Endothelial cell of umbilical vein (primary cell): Measurements from ENCODE around the gene CFAP45. TPM values are rescaled to one million over a fixed set of nuclear protein-coding genes. Genes with fewer than 3 reads are reported as not detected.

ENCODE experiments used
- BruUV-seq: library from RNA; stranded (reverse); fragments of 400-500 nt; replicated peaks from 2 replicates; lab custom pipeline; 2021; lab: Mats Ljungman, UMichigan
- CTCF ChIA-PET: fragments of 300-600, 350-600 bp; sonication (Branson Sonifier 250); formaldehyde crosslinking; loops from one replicate; lab custom pipeline; 2021; ENCODE audit warnings: antibody characterized with exemption, inconsistent platforms; lab: Charles Lee
- POLR2A ChIA-PET: fragments of 300-600, 350-600 bp; sonication (Branson Sonifier 250); formaldehyde crosslinking; loops from one replicate; lab custom pipeline; 2021; ENCODE audit warnings: antibody characterized with exemption, inconsistent platforms; lab: Charles Lee
- DNase-seq: peaks from one replicate; pipeline ENCODE4 v3.0.0-alpha.2; 2011; ENCODE audit warnings: low read depth, low spot score
- FAIRE-seq: peaks from 2 replicates; lab custom pipeline; 2011; peaks lifted over from hg19 to GRCh38; lab: Jason Lieb, UNC
- H2AFZ ChIP-seq: 2 replicates; pipeline ENCODE4 v1.6.0; 2012; ENCODE audit warnings: low read depth, low read length, control low read depth, inconsistent platforms
- H3K27ac ChIP-seq: 2 replicates; pipeline ENCODE4 v1.5.1; 2011; ENCODE audit warnings: low read depth, mild to moderate bottlenecking, control low read depth, low read length, moderate library complexity; ENCODE audit not compliant: insufficient read depth
- H3K27me3 ChIP-seq, 2 experiments: 2 replicates each; pipeline versions ENCODE4 v1.6.0 to v1.6.1; 2011; ENCODE audit warnings: low read length in 2 of 2, mixed read lengths in 1 of 2; ENCODE audit not compliant: control insufficient read depth in 2 of 2, insufficient read depth in 2 of 2
- H3K36me3 ChIP-seq, 2 experiments: 2 replicates in 1 of 2; 3 replicates in 1 of 2; pipeline ENCODE4 v1.5.1; 2011; ENCODE audit warnings: low read length in 2 of 2, mild to moderate bottlenecking in 1 of 2, moderate library complexity in 1 of 2; ENCODE audit not compliant: control insufficient read depth in 2 of 2, insufficient read depth in 2 of 2; ENCODE audit errors: extremely low read depth in 1 of 2
- H3K4me1 ChIP-seq: 3 replicates; pipeline ENCODE4 v1.5.1; 2011; ENCODE audit warnings: mild to moderate bottlenecking, low read length; ENCODE audit not compliant: control insufficient read depth, insufficient read depth; ENCODE audit errors: extremely low read depth
- H3K4me2 ChIP-seq: 2 replicates; pipeline ENCODE4 v1.6.1; 2011; ENCODE audit warnings: low read length, control low read depth, mixed read lengths; ENCODE audit not compliant: insufficient read depth
- H3K4me3 ChIP-seq, 3 experiments: fragments of 200-600 bp in 1 of 3; sonication (generic), shearing (Covaris generic) in 1 of 3; replicated peaks in 1 of 3; 2 replicates each; pipeline ENCODE4 v1.5.1; 2011 to 2016; ENCODE audit warnings: control low read depth in 3 of 3, low read length in 3 of 3, mild to moderate bottlenecking in 2 of 3, inconsistent platforms in 1 of 3, low read depth in 1 of 3, moderate library complexity in 1 of 3; ENCODE audit not compliant: insufficient read depth in 1 of 3
- H3K79me2 ChIP-seq: 2 replicates; pipeline ENCODE4 v1.6.0; 2012; ENCODE audit warnings: low read length, inconsistent platforms; ENCODE audit not compliant: control insufficient read depth, insufficient read depth
- H3K9ac ChIP-seq: replicated peaks from 2 replicates; pipeline ENCODE3; 2011; ENCODE audit warnings: low read length, control low read depth; ENCODE audit not compliant: insufficient read depth; ENCODE audit errors: extremely low read depth
- H3K9me1 ChIP-seq: replicated peaks from 3 replicates; pipeline ENCODE4 v1.6.0; 2011; ENCODE audit warnings: mild to moderate bottlenecking, low read length; ENCODE audit not compliant: control insufficient read depth, insufficient read depth; ENCODE audit errors: extremely low read depth
- H3K9me3 ChIP-seq: replicated peaks from 2 replicates; pipeline ENCODE4 v1.5.1; 2012; ENCODE audit warnings: low read length, inconsistent platforms; ENCODE audit not compliant: control insufficient read depth, insufficient read depth
- H4K20me1 ChIP-seq: replicated peaks from 2 replicates; pipeline ENCODE3; 2011; ENCODE audit warnings: mild to moderate bottlenecking, low read length; ENCODE audit not compliant: control insufficient read depth, insufficient read depth; ENCODE audit errors: extremely low read depth
- EZH2 ChIP-seq: IDR thresholded peaks from 2 replicates; pipeline ENCODE4 v1.6.1; 2012; ENCODE audit warnings: borderline replicate concordance, low read depth, mild to moderate bottlenecking, moderate library complexity, low read length, inconsistent platforms; ENCODE audit not compliant: severe bottlenecking
- FOS ChIP-seq: IDR thresholded peaks from 2 replicates; pipeline ENCODE4 v1.6.1; 2011; ENCODE audit warnings: mild to moderate bottlenecking, low read length, moderate library complexity, borderline replicate concordance; ENCODE audit not compliant: insufficient read depth
- GATA2 ChIP-seq: IDR thresholded peaks from 2 replicates; pipeline ENCODE4 v1.7.0; 2011; ENCODE audit warnings: low read depth, mild to moderate bottlenecking, moderate library complexity, mixed read lengths, low read length; ENCODE audit not compliant: insufficient read length, insufficient read depth
- JUN ChIP-seq: IDR thresholded peaks from 2 replicates; pipeline ENCODE4 v1.6.1; 2011; ENCODE audit warnings: borderline replicate concordance, low read depth; ENCODE audit not compliant: insufficient read length, insufficient read depth
- MYC ChIP-seq: IDR thresholded peaks from one replicate; pipeline ENCODE4 v1.6.1; 2011; ENCODE audit warnings: mild to moderate bottlenecking, low read depth, low read length
- POLR2A ChIP-seq: IDR thresholded peaks from 2 replicates; pipeline ENCODE4 v1.6.1; 2012; ENCODE audit warnings: low read depth, mild to moderate bottlenecking, control low read depth, low read length
- POLR2AphosphoS5 ChIP-seq: IDR thresholded peaks from 2 replicates; pipeline ENCODE4 v1.6.1; 2012; ENCODE audit warnings: low read depth, mild to moderate bottlenecking, control low read depth, low read length, moderate library complexity; ENCODE audit not compliant: insufficient read depth
- dilution Hi-C: fragments of 300-500 bp; cut with MboI; formaldehyde crosslinking; loops from one replicate; pipeline ENCODE4 v1.15.0; 2019; ENCODE audit warnings: low sequenced_read_pairs; ENCODE audit not compliant: extremely low pct_ligation_motif_present
- intact Hi-C: fragments of 100-400 bp; cut with micrococcal nuclease; formaldehyde crosslinking; loops from one replicate; pipeline ENCODE4 v1.10.0; 2022
- polyA plus RNA-seq, 4 experiments: library from polyadenylated mRNA; depleted of rRNA in 3 of 4; stranded (reverse) in 3 of 4; unstranded in 1 of 4; fragments of >200 nt; gene quantifications; 2 replicates each; pipeline versions ENCODE4 v1.2.1 to v1.2.3, GENCODE V29; 2011 to 2012; ENCODE audit warnings: missing spikeins in 1 of 4
- total RNA-seq: library from RNA; stranded (reverse); gene quantifications from 2 replicates; pipeline ENCODE4 v1.2.3, GENCODE V29; 2021
- TF ChIP-seq, protein P1 (sequence below): IDR thresholded peaks from 2 replicates; pipeline ENCODE4 v1.6.1; 2011; ENCODE audit not compliant: insufficient read depth, insufficient read length
- TF ChIP-seq, protein P2 (sequence below), 2 donors: IDR thresholded peaks; 1 replicate in 1 of 2; 2 replicates in 1 of 2; pipeline ENCODE4 v1.5.1; 2011; ENCODE audit warnings: low read length in 2 of 2, mild to moderate bottlenecking in 2 of 2, moderate library complexity in 2 of 2, control low read depth in 1 of 2, inconsistent platforms in 1 of 2, low read depth in 1 of 2; ENCODE audit not compliant: insufficient read depth in 1 of 2; ENCODE audit errors: extremely low read depth in 1 of 2

Gene CFAP45
- total and polyA plus RNA-seq, 2 donors (not counting 3 experiments of a cell fraction or from before 2014, with no cell fraction given) = 0.25 to 2.5 TPM

GRCh38 chr1:159919236-159919865 is 19.4 kb upstream of the CFAP45 start:
- POLR2A ChIA-PET = no interaction called here
- Histone ChIP-seq H3K4me2 (no peak overlapping the region), H3K9me1 (no peaks in the 10 kb centered on the region), H3K79me2 (peaks cover 54% of the 10 kb centered on the region), H3K4me1 (peaks cover 39% of the 10 kb centered on the region), H3K27ac (no peak overlapping the region), H4K20me1 (no peaks in the 10 kb centered on the region), H3K4me3 (no peak overlapping the region), H2AFZ (no peak overlapping the region), H3K9ac (no peak overlapping the region), H3K36me3 (peaks cover 13 to 27% of the 10 kb centered on the region in 2 experiments), H3K9me3 (no peaks in the 10 kb centered on the region), H3K27me3 (no peaks in the 10 kb centered on the region)
- no TSS peak for BruUV-seq
- DNase-seq (no peak), FAIRE-seq (no peak)
- CTCF ChIA-PET = no interaction called here
- dilution Hi-C loops = no loop called here
- intact Hi-C loops = no loop called here
- TF ChIP-seq, protein P1, sequence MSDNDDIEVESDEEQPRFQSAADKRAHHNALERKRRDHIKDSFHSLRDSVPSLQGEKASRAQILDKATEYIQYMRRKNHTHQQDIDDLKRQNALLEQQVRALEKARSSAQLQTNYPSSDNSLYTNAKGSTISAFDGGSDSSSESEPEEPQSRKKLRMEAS = no peak
- TF ChIP-seq POLR2AphosphoS5 = no peak
- TF ChIP-seq, protein P2, sequence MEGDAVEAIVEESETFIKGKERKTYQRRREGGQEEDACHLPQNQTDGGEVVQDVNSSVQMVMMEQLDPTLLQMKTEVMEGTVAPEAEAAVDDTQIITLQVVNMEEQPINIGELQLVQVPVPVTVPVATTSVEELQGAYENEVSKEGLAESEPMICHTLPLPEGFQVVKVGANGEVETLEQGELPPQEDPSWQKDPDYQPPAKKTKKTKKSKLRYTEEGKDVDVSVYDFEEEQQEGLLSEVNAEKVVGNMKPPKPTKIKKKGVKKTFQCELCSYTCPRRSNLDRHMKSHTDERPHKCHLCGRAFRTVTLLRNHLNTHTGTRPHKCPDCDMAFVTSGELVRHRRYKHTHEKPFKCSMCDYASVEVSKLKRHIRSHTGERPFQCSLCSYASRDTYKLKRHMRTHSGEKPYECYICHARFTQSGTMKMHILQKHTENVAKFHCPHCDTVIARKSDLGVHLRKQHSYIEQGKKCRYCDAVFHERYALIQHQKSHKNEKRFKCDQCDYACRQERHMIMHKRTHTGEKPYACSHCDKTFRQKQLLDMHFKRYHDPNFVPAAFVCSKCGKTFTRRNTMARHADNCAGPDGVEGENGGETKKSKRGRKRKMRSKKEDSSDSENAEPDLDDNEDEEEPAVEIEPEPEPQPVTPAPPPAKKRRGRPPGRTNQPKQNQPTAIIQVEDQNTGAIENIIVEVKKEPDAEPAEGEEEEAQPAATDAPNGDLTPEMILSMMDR (IDR thresholded peaks at IDR 0.05; ENCODE audit: extremely low read depth in 1 of 2, insufficient read depth in 1 of 2, low read depth in 1 of 2, low read length in 2 of 2) = no peak
- TF ChIP-seq EZH2 = no peak
- TF ChIP-seq JUN = no peak
- no peak for TF ChIP-seq FOS
- no peak for TF ChIP-seq GATA2
- no peak for TF ChIP-seq MYC
- no peak for TF ChIP-seq POLR2A
